Measurements from ENCODE around the gene KANSL3. TPM values are rescaled to one million over a fixed set of nuclear protein-coding genes. Genes with fewer than 3 reads are reported as not detected.

KANSL3 gene
- total RNA-seq, 4 donors from 2014 or later: 50.9 to 66.7 (median 60.6) TPM

DNA sequence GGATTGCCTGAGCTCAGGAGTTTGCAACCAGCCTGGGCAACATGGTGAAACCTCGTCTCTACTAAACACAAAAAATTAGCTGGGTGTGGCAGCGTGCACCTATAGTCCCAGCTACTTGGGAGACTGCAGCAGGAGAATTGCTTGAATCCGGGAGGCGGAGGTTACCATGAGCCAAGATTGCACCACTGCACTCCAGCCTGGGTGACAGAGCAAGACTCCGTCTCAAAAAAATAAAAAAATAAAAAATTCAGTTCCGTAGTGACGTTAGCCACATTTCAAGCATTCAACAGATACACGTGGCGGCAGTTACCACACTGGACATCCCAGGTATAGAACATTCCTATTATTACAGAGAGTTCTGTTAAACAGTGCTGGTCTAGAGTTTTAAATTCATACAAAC lies 4.5 kb downstream of the KANSL3 start:
- H3K36me3 ChIP-seq: peaks cover 0 to 51% of the 10 kb centered on the region in 2 donors
- H3K4me1 ChIP-seq: peaks cover 0 to 72% (median 15%) of the 10 kb centered on the region in 3 donors
- H3K27ac ChIP-seq: peak overlapping the region in 1 of 4 donors; percentile 96
- ATAC-seq: no peak
- H3K4me3 ChIP-seq: no peak overlapping the region
- WGBS, 2 donors (ENCODE audit: low coverage in 1 of 2): 81 to 86% methylated on average over 7 to 9 of the region's 9 CpGs
- H3K9me3 ChIP-seq: no peaks in the 10 kb centered on the region
- TF ChIP-seq POLR2AphosphoS5 (IDR thresholded peaks at IDR 0.05) (no peak), EP300 (IDR thresholded peaks at IDR 0.05) (no peak), POLR2A (IDR thresholded peaks at IDR 0.05) (no peak)
- TF ChIP-seq, protein P1, sequence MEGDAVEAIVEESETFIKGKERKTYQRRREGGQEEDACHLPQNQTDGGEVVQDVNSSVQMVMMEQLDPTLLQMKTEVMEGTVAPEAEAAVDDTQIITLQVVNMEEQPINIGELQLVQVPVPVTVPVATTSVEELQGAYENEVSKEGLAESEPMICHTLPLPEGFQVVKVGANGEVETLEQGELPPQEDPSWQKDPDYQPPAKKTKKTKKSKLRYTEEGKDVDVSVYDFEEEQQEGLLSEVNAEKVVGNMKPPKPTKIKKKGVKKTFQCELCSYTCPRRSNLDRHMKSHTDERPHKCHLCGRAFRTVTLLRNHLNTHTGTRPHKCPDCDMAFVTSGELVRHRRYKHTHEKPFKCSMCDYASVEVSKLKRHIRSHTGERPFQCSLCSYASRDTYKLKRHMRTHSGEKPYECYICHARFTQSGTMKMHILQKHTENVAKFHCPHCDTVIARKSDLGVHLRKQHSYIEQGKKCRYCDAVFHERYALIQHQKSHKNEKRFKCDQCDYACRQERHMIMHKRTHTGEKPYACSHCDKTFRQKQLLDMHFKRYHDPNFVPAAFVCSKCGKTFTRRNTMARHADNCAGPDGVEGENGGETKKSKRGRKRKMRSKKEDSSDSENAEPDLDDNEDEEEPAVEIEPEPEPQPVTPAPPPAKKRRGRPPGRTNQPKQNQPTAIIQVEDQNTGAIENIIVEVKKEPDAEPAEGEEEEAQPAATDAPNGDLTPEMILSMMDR (IDR thresholded peaks at IDR 0.05): no peak
- no peaks in the 10 kb centered on the region for H3K27me3 ChIP-seq

GRCh38 chr2:96631804-96632435 lies 6.2 kb downstream of the KANSL3 start:
- Histone ChIP-seq H3K36me3 (peaks cover 0 to 67% of the 10 kb centered on the region in 2 donors), H3K4me3 (no peak overlapping the region)

GRCh38 chr2:96626553-96626942 lies 11.6 kb downstream of the KANSL3 start:
- ATAC-seq: peak; percentile 48
- peak overlapping the region; percentile 15 to 72 (median 60) for H3K27ac ChIP-seq
- 21 to 41% methylated on average over 2 of the region's 2 CpGs for WGBS, 2 donors (ENCODE audit: low coverage in 1 of 2)
- peaks cover 0 to 64% (median 10%) of the 10 kb centered on the region in 3 donors for H3K4me1 ChIP-seq
- H3K36me3 ChIP-seq: peaks cover 0 to 60% of the 10 kb centered on the region in 2 donors
- H3K9me3 ChIP-seq: no peaks in the 10 kb centered on the region
- no peaks in the 10 kb centered on the region for H3K27me3 ChIP-seq
- no peak for TF ChIP-seq POLR2AphosphoS5 (IDR thresholded peaks at IDR 0.05)
- TF ChIP-seq, protein P1 (IDR thresholded peaks at IDR 0.05): no peak
- H3K4me3 ChIP-seq: no peak overlapping the region

More at GRCh38 chr2:96631804-96632435, 6.2 kb downstream of the KANSL3 start:
- peak overlapping the region in 1 of 4 donors; percentile 3 for H3K27ac ChIP-seq
- ATAC-seq: no peak
- peaks cover 0 to 77% (median 14%) of the 10 kb centered on the region in 3 donors for H3K4me1 ChIP-seq
- WGBS, 2 donors (ENCODE audit: low coverage in 1 of 2): 54 to 79% methylated on average over 3 to 4 of the region's 4 CpGs
- no peaks in the 10 kb centered on the region for H3K27me3 ChIP-seq
- H3K9me3 ChIP-seq: no peaks in the 10 kb centered on the region
- TF ChIP-seq EP300 (IDR thresholded peaks at IDR 0.05) (no peak), POLR2AphosphoS5 (IDR thresholded peaks at IDR 0.05) (no peak), POLR2A (IDR thresholded peaks at IDR 0.05) (no peak)
- TF ChIP-seq, protein P1 (IDR thresholded peaks at IDR 0.05): no peak

- H3K9me3 ChIP-seq: no peaks in the 10 kb centered on the region
- ATAC-seq: peak; percentile 13
- peaks cover 0 to 58% (median 10%) of the 10 kb centered on the region in 3 donors for H3K4me1 ChIP-seq
- peak overlapping the region; percentile 34 to 72 (median 60) for H3K27ac ChIP-seq
- TF ChIP-seq POLR2A (IDR thresholded peaks at IDR 0.05) (no peak), EP300 (IDR thresholded peaks at IDR 0.05) (no peak), POLR2AphosphoS5 (IDR thresholded peaks at IDR 0.05) (no peak)
- TF ChIP-seq, protein P1 (IDR thresholded peaks at IDR 0.05): no peak
- 0 to 19% methylated on average over 4 to 5 of the region's 5 CpGs for WGBS, 2 donors (ENCODE audit: low coverage in 1 of 2)
- H3K4me3 ChIP-seq: no peak overlapping the region
- H3K36me3 ChIP-seq: peaks cover 0 to 53% of the 10 kb centered on the region in 2 donors
- H3K27me3 ChIP-seq: no peaks in the 10 kb centered on the region
Measured at GRCh38 chr2:96625571-96626552, 12.2 kb downstream of the KANSL3 start.
